GM12874 (cell line): Measurements from ENCODE around the gene MYOM1.

Experiments
- TF ChIP-seq, protein P1 (sequence below): IDR thresholded peaks from 2 replicates; pipeline ENCODE4 v1.5.1; 2011; ENCODE audit warnings: low read depth, mild to moderate bottlenecking, control low read depth, low read length, moderate library complexity; ENCODE audit not compliant: insufficient read depth

The MYOM1 gene

DNA sequence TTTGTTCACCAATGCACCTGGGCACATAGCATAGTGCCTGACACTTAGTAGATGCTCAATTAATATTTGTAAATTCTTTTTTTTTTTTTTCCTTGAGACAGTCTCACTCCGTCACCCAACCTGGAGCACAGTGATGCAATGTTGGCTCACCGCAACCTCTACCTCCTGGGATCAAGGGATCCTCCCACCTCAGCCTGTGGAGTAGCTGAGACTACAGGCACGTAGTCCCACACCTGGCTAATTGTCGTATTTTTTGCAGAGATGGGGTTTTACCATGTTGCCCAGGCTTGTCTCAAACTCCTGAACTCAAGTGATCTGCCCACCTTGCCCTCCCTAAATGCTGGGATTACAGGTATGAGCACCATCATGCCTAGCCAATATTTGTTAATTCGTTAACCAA, 183.7 kb downstream of the MYOM1 start:
- TF ChIP-seq, protein P1, sequence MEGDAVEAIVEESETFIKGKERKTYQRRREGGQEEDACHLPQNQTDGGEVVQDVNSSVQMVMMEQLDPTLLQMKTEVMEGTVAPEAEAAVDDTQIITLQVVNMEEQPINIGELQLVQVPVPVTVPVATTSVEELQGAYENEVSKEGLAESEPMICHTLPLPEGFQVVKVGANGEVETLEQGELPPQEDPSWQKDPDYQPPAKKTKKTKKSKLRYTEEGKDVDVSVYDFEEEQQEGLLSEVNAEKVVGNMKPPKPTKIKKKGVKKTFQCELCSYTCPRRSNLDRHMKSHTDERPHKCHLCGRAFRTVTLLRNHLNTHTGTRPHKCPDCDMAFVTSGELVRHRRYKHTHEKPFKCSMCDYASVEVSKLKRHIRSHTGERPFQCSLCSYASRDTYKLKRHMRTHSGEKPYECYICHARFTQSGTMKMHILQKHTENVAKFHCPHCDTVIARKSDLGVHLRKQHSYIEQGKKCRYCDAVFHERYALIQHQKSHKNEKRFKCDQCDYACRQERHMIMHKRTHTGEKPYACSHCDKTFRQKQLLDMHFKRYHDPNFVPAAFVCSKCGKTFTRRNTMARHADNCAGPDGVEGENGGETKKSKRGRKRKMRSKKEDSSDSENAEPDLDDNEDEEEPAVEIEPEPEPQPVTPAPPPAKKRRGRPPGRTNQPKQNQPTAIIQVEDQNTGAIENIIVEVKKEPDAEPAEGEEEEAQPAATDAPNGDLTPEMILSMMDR: no peak

DNA sequence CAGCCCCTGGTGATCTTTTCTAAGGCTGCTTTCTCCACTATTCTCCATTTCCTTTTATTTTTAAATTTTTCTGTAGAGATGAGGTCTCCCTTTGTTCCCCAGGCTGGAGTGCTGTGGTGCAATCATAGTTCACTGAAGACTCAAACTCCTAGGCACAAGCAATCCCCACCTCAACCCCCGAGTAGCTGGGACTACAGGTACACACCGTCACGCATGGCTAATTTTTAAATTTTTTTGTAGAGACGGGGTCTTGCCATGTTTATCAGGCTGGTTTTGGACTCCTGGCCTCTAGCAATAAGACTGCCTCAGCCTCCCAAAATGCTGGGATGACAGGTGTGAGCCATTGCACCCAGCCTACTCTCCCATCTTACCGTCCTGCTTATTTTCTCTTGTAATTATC, 184.1 kb downstream of the MYOM1 start:
- TF ChIP-seq, protein P1: no peak

DNA sequence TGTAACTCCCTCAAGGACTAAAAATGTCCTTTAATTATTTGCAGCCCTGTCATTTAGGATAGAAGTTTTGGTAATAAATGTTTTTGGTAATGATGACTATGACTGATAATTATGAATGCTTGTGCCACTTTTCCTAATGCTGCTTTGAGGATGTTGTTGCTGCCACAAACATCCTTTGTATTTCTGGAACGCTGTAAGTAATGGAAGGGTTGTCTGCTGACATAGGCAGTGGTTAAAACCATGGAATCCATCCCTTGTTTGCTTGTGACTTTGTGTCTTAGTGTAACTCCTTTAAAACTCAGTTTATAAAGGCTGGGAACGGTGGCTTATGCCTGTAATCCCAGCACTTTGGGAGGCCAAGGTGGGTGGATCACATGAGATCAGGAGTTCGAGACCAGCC, 187.0 kb downstream of the MYOM1 start:
- TF ChIP-seq, protein P1: no peak

DNA sequence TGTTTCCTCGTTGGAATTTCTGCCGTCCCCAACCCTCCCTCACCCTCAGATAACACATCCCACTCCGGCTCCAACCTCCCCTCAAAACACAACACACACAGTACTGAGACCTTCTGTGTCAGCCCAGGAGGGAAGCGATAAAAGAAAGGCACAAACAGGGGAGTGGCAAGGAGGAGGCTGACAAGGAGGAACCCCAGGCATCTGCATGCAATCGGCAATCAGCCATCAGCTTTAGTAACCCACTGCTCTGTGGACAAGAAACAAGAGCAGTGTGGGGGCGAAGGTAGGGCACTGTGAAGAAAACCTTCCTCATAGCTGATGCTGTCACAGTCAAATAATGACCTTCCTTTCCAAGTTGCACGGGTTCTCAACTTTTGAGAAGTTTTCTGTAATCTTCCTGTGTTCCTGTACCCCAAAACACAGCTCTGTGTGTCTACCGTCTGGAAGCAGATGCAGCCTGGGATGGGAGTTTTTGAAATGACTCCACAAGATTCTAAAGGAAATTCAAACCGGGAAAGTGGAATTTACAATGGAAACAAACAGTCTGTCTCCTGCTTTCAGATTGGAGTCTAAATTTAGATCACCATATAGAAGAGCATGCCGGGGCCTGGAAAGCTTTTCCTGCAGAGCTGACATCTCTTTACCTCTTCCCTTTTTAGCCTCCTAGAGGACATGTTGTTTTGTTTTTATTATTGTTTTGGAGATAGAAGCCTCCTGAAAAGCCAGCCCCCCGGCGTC, 190.4 kb downstream of the MYOM1 start:
- TF ChIP-seq, protein P1: no peak

DNA sequence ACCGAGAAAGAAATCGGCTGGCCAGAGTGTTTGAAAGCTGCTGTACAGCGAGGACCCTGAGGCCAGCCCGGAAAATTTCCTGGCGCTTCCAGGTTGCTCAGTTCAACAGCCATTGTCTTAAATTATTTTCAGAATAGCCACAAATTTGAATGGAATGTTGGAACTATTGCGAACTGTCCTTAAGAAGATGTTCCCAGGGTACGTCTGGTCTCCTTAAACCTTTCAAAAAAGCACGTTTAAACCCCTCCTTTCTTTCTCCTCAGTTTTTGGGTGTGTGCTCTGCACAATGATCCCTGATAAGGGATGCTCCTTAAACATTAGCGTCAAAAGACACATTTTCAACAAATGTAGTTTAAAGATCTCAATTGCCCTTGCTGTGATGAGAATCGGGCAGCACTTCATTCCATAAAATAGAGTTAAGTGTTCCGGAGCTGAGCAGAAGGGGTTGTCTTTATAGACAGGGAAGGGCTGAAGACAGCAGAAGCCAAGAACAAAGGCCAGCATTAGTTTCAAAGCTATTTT, 192.3 kb downstream of the MYOM1 start:
- TF ChIP-seq, protein P1: no peak

DNA sequence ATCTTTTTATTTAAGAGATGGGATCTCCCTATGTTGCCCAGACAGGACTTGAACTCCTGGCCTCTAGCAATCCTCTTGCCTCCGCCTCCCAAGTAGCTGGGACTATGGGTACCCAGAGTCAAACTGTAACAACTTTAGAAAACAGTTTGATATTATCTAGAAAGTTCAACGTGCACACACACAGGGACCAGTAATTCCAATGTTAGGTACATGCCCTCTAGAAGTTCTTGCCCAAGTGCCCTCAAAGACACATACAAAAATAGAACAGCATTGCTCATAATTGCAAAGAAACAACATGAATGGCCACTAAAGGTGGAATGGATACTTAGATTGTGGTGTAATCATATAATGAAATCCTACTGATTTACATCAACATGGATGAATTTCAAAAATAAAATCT, 194.2 kb downstream of the MYOM1 start:
- TF ChIP-seq, protein P1: no peak
